Activated T-cell treated with anti-CD3 and anti-CD28 coated beads for 4 hours (primary cell): ENCODE measurements around the gene SLX9.
"Not testable (repeated sequence)": the region's sequence is repeated elsewhere in the genome, so short reads cannot be mapped to it uniquely, and the experiment has no call there.

Source experiments
- DNase-seq: peaks from one replicate; pipeline ENCODE4 v3.0.0-alpha.2; 2020

The SLX9 gene

DNA sequence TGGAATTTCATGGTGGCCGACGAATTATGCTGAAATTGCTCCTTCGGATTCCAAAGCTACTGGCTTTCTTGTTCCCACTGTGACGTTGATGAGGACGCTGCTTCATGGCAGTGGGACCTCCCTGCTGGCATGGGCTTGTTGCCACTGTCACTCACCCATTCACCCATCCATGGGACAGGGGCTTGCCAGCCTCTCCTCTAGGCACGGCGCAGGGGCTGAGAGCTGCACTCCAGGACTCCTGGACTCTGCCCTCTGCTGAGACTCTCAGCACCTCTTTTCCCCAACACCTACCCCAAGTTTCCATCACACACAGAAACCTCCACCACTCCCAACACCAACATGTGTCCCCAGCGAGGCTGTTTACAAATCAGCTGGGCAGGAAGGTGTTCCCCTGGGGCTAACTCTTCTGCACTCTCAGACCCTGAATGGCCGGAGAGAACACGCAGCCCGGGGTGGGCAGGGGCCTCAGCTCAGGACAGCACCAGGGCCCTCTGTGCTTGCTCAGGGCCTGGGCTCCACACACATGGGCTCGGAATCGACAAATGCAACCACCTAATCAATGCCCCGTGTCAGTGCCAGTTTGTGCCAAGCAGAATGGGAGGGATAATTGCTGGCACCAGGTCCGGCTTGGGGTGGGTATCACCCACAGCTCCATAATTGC, 22.3 kb upstream of the SLX9 start:
- DNase-seq, result no peak

DNA sequence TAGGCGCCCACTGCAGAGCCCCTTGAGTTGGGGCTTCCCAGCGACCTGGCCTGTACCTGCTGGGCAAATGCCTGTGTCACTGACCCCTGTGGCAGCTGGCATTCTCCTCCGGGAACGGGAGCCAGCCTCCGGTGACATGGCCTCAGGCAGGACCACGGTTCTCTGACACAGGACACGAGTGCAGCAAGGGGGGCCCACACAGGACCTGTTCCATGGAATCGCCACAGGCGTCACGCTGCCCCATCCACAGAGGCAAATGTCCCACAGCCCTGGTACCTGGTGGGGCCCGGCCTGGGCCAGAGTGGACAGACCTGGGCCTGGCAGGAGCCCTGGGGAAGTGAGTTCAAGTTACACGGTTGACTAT, 21.7 kb upstream of the SLX9 start:
- DNase-seq, result no peak

DNA sequence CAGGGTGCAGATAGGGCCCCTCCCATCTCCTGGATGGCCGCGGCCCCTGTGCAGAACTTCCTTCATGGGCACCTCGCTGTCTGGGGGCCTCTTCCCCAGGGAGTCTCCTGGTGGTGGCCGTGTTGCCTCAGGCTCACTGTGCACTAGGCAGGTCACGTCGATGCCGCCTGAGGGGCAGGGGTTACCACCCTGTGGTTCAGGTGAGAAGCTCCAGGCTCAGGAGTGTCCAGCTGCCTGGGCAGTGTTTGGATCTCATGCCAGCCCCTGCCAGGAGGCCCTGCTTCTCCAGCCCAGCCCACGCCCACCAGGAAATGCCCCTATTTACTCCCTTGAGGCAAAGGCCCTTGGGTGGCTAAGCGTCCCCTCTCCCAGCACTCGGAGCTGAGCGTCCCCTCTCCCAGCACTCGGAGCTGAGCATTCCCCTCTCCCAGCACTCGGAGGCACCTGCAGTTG, 21.2 kb upstream of the SLX9 start:
- DNase-seq, result no peak

DNA sequence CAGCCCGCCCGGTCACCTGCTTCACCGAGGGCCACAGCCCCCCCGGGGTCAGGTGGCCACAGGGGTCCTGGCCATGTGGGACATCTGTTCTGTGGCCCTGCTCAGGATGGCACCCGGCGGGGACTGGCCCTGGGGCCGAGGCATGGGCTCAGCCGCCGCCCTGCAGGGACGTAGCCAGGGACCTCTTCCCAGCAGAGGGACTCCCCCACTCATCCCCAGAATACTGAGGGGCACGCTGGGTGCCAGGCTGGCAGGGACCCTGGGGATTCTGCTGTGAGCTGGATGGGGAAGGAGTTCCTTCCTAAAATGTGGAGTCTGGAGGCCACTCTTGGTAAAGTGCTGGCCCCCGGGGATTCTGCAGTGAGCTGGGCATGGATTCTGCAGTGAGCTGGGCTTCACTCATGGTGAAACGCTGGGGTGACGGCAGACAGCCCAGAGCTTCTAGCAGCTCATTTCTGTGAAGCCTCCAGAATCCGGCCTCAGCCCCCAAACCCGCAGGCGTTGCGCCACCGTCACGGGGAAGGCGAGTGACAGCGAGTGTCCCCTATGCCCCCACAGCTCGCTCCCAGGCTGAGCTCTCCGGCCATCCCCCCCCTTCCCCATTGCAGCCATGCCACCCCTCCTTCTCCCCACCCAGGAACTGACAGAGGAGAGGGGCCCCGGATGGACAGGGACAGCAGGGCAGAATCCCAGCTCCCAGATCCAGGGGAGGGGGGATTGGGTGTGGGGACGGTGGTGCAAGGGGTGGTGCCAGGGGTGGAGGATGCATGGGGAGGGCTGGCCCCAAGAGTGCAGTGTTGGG, 20.5 kb upstream of the SLX9 start:
- no peak for DNase-seq

DNA sequence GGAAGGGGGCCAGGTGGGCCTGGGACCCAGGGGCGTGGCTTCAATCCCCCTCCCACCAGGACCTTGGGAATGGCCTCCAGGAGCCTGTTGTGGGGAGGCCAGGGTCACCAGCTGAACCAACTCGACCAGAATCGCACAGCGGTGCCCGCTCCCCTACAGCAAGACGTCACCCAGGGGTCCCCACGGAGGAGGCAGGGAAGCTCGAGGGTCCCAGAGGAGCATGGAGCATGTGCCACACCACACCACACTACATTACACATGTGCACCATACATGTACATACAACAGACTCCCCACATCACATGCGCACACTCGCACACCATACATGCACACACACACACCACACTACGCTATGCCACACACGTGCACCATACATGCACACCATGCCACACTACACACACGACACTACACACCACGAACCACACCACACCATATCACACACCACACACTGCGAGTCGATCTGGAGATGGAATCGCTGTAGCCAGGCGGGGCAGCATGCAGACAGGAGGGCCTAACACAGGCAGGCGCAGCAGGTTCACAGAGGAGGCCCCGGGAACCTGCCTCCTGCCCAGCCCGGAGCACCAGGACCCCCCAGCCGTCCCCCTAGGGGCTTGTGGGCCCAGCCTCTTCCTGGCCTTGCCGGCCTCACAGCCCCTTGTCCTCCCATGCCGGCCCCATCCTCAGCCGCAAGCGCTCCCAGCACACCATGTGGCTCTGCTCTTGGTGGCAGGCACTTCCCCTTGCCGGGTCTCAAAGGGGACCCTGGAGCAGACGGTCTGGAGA, 19.7 kb upstream of the SLX9 start:
- no peak for DNase-seq

DNA sequence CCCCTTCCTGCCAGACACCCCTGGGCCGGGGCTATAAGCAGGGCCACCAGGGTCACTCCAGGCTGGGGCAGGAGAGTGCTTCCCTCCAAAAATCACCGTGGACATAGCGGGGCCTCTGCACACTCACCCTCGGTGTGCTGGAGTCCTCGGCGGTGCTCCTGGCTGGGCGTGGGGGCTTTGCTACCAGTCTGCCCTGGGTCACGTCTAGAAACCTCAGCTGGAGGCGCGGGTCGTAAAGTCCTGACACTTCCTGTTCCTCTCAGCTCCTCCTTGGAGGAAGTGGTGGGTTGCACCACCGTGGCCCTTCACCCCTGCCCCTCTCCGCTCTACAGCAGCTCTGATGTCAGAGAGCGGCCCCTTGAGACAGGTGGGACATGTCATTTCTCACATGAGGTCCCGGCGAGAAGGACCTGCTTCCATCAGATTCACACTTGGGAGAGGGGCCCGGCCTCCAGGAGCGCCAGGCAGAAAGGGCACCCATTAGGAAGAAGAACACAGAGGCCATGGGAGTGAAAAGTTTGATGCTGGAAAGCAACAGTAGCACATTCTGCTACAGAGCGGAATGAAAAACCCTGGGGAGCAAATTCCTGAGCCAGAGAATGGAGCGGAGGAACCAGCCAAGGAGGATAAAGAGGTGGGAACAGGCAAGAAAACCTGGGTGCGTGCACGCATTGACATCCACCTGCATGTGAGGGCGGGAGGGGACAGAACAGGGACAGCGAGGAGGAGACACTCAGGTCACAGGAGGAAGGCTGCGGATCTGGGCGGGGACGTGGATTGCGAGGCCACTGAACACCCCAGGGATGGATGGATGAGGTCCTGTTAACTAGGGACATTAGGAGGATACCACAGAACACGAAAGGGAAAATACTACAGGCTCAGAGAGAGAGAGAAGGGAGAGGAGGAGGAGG, 18.9 kb upstream of the SLX9 start, which contains the start of gene ITGB2:
Gene ITGB2 (minus strand): TSS at position 206 of the 911 bp plus-strand sequence. CDS start 10,117 bp downstream, outside the sequence.
- no peak for DNase-seq

DNA sequence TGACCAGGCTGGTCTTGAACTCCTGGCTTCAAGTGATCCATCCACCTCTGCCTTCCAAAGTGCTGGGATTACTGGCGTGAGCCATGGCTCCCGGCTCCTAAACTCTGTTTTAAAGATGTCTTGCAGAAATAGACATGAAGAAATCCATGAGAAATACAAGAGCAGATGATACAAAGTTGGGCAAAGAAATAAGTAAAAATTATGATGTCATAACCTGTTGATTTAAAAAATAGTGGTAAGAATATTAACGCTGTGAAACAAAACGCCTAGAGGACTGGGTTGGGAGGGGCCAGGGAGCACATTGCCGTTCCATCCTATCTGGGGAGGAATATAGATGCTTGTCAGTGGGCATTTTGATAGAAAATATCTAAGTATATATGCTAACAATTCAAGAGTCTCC, 17.9 kb upstream of the SLX9 start:
- DNase-seq, result no peak

DNA sequence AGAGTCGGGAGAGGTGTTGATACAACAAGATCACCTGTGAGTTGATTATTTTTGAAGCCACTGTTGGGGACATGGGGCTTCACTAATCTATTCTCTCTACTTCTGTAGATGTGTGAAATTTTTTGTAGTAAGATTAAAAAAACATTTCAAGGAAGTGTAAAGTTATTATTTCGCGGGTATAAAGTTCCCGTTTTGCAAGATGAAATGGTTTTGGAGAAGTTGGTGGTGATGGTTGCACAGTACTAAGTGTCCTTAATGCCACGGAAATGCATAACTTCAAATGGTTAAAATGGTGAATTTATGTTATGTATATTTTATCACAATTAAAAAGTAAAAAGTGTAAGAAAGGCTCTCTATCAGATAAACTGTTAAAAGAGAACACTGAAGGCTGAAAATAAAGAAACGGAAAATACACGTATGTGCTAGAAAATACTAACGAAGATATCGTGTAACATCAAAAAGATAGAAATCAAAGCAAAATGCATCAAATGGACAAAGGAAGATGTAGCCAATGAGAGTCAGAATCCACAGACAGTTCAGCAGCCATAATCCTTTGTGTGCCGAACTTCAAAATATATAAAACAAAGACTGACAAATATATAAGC, 16.2 kb upstream of the SLX9 start:
- no peak for DNase-seq

DNA sequence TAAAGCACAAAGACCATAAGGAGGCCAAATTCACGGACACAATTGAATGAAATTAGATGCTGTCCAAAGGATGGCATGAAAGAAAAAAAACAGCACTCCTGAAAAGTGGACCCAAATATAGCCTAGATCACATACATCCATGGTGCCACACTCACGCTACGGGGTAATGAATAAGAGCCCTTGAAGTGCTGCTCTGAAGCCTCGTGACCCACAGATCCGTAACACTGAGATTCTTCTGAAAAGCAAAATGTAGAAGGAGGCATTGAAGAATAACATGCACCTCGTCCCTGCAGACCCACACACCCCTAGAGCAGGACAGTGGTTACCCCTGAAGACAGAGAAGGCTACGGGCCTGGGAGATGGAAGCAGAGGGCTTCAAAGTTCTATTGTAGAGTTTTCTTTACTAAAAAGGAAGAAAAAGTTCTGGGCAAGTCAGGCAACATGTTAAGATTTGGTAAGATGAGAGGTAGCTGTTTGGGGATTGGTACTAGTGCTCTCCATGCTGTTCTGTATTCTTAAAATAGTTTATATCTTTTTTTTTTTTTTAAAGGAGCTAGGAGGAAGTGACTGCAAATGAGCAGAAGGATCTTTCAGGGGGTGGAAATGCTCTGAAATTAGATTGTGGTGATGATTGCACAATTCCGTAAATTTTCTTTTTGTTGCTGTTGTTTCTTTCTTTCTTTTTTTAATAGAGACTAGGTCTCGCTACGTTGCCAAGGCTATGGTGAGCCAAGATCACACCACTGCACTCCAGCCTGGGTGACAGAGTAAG, 15.0 kb upstream of the SLX9 start:
- DNase-seq, result no peak

DNA sequence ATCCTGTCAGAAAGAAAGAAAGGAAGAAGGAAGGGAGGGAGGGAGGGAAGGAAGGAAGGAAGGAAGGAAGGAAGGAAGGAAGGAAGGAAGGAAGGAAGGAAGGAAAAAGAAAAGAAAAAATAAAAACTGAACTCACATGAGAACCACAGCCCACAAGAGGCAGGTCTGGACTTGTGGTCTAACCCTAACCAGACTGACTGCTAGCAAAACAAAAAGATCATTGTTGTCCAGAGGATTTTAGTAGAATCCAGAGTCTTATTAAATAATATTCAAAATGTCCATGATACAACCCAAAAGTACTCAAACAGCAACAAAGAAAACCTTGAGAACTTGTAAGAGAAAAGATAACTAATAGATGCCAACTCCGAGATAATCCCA, 14.5 kb upstream of the SLX9 start:
- no peak for DNase-seq

DNA sequence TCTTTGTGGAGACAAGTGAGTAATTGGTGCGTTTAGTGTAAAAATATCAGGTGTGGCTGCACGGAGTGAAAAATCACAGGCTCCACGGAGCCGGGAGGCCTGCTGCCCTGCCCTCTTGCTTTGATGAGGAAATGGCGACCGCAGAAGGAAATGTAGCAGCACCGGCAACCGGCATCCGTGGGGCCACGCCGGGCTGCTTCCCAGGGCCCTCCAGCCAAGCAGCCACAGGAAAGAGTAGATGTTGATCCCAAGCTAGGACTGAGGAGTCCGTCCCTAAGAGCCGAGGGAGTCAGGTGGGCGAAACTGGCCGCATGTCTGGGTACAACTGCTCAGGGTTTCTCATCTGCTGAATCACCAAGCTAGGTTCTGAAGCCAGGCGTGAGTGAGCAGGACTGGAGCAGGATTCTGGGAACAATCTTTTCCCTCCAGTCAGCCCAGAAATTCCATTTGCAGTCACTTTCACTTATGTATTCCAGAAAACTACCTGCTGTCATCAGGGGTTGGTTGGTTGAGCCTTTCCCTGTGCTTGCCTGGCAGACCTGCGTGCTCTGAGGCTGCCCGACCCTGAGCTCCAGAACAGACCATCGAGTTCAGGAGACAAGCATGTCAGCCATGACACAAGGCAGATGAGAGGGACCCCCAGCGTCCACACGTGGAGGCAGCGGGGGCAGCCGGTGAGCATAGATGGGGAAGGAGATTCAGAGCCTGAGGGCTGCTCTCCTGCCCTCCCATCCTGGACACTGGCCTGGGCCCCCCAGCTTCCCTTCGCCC, 13.3 kb upstream of the SLX9 start:
- DNase-seq, result no peak

DNA sequence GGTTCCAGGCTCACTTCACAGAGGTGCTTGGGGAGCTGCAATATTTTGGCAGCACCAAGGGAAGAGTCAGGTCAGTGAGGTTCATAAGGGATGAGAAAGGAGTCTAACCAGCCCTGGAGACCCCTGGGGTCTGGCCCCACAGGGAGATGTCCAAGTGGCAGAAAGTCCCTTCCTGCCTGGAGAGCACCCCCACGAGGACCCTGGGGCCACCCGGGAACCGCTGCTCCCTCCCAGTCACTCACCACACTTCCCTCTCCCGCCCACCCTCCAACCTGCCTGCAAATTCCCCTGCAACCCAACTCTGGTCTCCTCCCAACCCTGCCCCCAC, 12.6 kb upstream of the SLX9 start:
- no peak for DNase-seq

DNA sequence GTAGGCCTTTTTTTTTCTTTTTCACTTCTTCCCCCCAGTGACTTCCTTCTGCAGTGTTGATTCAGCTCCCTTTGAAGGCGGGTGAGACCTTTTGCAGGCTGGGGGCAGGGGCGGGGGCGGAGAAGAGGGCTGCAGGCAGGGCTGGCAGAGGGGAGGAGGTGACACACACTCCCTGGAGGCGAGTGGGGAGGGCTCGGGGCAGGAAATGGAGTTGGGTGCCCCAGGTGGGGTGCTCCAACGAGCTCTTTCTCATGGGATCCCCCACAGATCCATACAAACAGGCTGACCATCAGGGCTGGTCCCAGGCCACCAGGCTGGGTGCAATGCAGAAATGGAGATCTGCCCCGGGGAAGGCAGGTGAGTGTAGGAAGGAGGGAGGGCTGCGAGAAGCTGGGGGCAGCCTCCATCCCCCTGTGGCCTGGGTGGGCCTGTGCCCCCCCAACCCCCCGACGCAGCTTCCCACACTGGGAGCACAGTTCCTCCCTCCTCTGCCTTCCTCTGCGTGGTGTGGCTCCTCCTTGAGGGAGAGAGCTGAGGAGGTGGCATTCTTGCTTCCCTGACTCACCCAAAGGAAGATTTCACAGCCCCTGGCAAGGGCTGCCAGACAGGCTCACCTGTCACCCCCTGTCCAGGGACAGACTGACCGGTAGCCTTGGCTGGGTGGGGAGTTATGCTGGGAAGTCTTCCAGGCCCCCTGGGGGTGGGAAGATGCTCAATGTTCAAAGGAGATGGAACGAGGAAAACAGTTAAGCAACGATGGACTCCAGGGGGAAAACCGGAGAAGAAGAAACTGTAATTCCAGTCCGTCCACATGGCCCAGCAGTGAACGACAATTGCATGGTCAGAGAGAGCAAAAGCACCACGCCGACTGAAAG, 12.0 kb upstream of the SLX9 start:
- peak; percentile 92 for DNase-seq

DNA sequence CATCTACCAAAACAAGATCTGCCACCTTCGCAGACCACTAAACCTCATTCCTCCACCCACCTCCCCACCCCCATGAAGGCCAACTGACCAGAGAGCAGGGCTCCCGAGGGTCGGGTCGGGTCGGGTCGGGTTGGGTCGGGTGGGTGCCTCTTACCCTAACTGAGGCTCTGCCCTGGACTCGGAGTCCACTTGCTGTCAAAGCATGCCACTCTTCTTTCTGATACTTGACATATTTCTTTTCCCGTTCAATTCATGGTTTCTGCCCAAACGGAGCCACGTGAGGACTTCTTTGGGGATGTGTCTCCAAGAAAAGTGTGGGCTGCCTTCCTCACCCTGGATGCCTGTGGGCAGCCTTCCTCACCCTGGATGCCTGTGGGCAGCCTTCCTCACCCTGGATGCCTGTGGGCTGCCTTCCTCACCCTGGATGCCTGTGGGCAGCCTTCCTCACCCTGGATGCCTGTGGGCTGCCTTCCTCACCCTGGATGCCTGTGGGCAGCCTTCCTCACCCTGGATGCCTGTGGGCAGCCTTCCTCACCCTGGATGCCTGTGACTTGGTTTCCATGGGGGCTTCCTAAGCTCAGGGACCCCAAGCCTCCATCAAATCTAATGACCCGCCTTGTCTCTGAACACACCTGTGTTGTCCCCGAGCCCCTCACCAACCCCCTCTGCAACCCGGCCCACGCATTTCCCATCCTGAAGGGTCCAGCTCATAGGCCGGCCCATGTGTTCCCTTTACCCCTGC, 11.2 kb upstream of the SLX9 start:
- DNase-seq, result not testable (repeated sequence)

DNA sequence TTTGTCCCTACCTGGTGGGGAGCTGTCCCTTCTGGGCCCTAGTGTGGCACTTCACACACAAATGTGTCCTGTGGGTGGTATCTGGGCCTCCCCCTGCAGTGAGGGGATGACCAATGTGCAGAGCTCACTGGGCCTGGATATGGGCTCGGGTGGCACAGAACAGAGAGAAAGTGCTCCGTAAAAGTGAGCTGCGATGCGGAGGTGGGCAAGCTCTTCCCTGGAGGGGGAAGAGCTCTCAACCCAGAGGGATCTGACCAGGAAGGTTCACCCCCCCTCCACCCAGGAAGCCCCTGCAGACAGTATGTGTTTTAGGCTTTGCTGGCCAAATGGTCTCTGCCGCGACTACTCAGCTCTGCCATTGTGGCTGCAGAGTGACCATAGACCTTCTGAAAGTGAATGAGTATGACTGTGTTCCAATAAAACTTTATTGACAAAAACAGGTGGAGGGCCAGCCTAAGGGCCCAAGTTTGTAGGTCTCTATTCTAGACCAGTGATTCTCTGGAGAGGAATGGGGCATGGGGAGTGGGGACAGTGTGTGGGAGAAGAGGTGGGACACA, 10.5 kb upstream of the SLX9 start:
- no peak for DNase-seq

DNA sequence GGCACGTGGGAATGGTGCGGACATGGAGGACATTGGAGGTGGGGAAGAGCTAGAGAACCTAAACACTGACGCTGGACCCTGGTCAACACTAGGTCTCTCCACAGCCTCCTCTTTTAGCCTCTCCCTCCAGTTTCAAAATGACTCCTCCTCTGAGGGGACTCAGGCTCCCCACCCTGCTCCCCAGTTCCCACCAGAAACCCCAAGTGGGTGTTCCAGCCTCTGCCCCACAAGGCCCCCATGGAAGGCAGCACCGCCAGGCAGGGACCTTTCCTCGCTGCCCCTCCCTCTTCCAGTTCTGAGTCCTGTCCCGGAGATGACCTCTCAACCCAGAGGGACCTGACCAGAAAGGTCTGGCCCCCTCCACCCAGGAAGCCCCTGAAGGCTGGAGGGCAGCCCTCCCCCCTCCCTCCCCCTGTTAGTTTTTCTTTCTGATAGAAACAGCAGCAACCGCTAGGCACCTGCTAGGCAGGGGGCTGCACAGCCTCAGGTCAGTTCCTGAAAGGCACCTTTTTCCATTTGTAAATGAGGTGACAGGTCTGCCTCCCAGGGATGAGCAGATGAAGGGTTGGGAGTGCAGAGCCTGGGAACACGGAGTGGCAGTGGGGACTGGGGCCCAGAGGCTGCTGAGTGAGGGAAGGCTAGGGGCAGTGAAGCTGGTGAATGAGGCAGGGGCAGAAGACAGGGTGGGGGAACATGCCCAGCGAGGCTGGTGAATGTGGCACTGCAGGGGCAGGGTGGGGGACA, 9.9 kb upstream of the SLX9 start:
- no peak for DNase-seq

DNA sequence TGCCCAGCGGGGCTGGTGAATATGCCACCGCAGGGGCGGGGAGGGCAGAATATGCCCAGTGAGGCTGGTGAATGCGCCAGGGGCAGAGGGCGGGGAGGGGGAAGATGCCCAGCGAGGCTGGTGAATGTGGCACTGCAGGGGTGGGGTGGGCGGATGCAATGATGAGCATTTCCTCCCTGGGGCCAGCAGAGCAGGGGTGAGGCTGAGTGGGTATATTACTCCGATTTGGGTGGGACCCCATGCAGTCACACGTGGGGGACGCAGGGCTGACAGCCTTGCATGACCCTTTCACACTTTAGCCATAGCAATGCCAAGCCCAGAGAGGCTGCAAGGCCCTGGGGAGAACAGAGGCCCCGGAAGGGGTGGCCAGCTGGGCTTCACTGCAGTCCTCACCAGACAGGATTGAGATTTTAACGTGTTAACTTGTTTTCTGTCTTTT, 9.3 kb upstream of the SLX9 start:
- DNase-seq, result peak; percentile 68

DNA sequence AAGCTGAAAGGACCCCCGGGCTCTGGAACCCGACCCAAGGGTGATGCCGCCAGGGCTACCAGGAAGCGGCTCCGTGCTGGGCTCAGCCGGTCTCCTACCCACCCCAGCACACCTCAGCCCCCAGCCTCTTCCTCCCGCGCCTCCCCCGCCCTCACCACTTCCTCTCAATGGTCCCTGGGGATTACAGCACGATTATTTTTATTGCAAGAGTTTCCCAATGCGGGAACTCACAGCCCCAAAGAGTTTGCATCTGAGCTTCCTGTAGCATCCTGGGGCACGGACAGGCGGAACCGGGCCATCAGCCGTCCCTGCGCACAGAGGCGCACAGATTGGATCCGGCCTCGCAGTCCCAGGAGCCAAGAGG, 8.7 kb upstream of the SLX9 start:
- DNase-seq, result no peak
